Endothelial cell of umbilical vein (primary cell): ENCODE measurements around the gene DDX54. TPM values are rescaled to one million over a fixed set of nuclear protein-coding genes. Genes with fewer than 3 reads are reported as not detected.

Experiments
- BruUV-seq: library from RNA; stranded (reverse); fragments of 400-500 nt; replicated peaks from 2 replicates; lab custom pipeline; 2021; lab: Mats Ljungman, UMichigan
- CTCF ChIA-PET: fragments of 300-600, 350-600 bp; sonication (Branson Sonifier 250); formaldehyde crosslinking; loops from one replicate; lab custom pipeline; 2021; ENCODE audit warnings: antibody characterized with exemption, inconsistent platforms; lab: Charles Lee
- POLR2A ChIA-PET: fragments of 300-600, 350-600 bp; sonication (Branson Sonifier 250); formaldehyde crosslinking; loops from one replicate; lab custom pipeline; 2021; ENCODE audit warnings: antibody characterized with exemption, inconsistent platforms; lab: Charles Lee
- DNase-seq: peaks from one replicate; pipeline ENCODE4 v3.0.0-alpha.2; 2011; ENCODE audit warnings: low read depth, low spot score
- FAIRE-seq: peaks from 2 replicates; lab custom pipeline; 2011; peaks lifted over from hg19 to GRCh38; lab: Jason Lieb, UNC
- H2AFZ ChIP-seq: 2 replicates; pipeline ENCODE4 v1.6.0; 2012; ENCODE audit warnings: low read depth, low read length, control low read depth, inconsistent platforms
- H3K27ac ChIP-seq: 2 replicates; pipeline ENCODE4 v1.5.1; 2011; ENCODE audit warnings: low read depth, mild to moderate bottlenecking, control low read depth, low read length, moderate library complexity; ENCODE audit not compliant: insufficient read depth
- H3K27me3 ChIP-seq, 2 experiments: 2 replicates each; pipeline versions ENCODE4 v1.6.0 to v1.6.1; 2011; ENCODE audit warnings: low read length in 2 of 2, mixed read lengths in 1 of 2; ENCODE audit not compliant: control insufficient read depth in 2 of 2, insufficient read depth in 2 of 2
- H3K36me3 ChIP-seq, 2 experiments: 2 replicates in 1 of 2; 3 replicates in 1 of 2; pipeline ENCODE4 v1.5.1; 2011; ENCODE audit warnings: low read length in 2 of 2, mild to moderate bottlenecking in 1 of 2, moderate library complexity in 1 of 2; ENCODE audit not compliant: control insufficient read depth in 2 of 2, insufficient read depth in 2 of 2; ENCODE audit errors: extremely low read depth in 1 of 2
- H3K4me1 ChIP-seq: 3 replicates; pipeline ENCODE4 v1.5.1; 2011; ENCODE audit warnings: mild to moderate bottlenecking, low read length; ENCODE audit not compliant: control insufficient read depth, insufficient read depth; ENCODE audit errors: extremely low read depth
- H3K4me2 ChIP-seq: 2 replicates; pipeline ENCODE4 v1.6.1; 2011; ENCODE audit warnings: low read length, control low read depth, mixed read lengths; ENCODE audit not compliant: insufficient read depth
- H3K4me3 ChIP-seq, 3 experiments: fragments of 200-600 bp in 1 of 3; sonication (generic), shearing (Covaris generic) in 1 of 3; replicated peaks in 1 of 3; 2 replicates each; pipeline ENCODE4 v1.5.1; 2011 to 2016; ENCODE audit warnings: control low read depth in 3 of 3, low read length in 3 of 3, mild to moderate bottlenecking in 2 of 3, inconsistent platforms in 1 of 3, low read depth in 1 of 3, moderate library complexity in 1 of 3; ENCODE audit not compliant: insufficient read depth in 1 of 3
- H3K79me2 ChIP-seq: 2 replicates; pipeline ENCODE4 v1.6.0; 2012; ENCODE audit warnings: low read length, inconsistent platforms; ENCODE audit not compliant: control insufficient read depth, insufficient read depth
- H3K9ac ChIP-seq: replicated peaks from 2 replicates; pipeline ENCODE3; 2011; ENCODE audit warnings: low read length, control low read depth; ENCODE audit not compliant: insufficient read depth; ENCODE audit errors: extremely low read depth
- H3K9me1 ChIP-seq: replicated peaks from 3 replicates; pipeline ENCODE4 v1.6.0; 2011; ENCODE audit warnings: mild to moderate bottlenecking, low read length; ENCODE audit not compliant: control insufficient read depth, insufficient read depth; ENCODE audit errors: extremely low read depth
- H3K9me3 ChIP-seq: replicated peaks from 2 replicates; pipeline ENCODE4 v1.5.1; 2012; ENCODE audit warnings: low read length, inconsistent platforms; ENCODE audit not compliant: control insufficient read depth, insufficient read depth
- H4K20me1 ChIP-seq: replicated peaks from 2 replicates; pipeline ENCODE3; 2011; ENCODE audit warnings: mild to moderate bottlenecking, low read length; ENCODE audit not compliant: control insufficient read depth, insufficient read depth; ENCODE audit errors: extremely low read depth
- CTCF ChIP-seq, 2 donors: IDR thresholded peaks; 1 replicate in 1 of 2; 2 replicates in 1 of 2; pipeline ENCODE4 v1.5.1; 2011; ENCODE audit warnings: low read length in 2 of 2, mild to moderate bottlenecking in 2 of 2, moderate library complexity in 2 of 2, control low read depth in 1 of 2, inconsistent platforms in 1 of 2, low read depth in 1 of 2; ENCODE audit not compliant: insufficient read depth in 1 of 2; ENCODE audit errors: extremely low read depth in 1 of 2
- EZH2 ChIP-seq: IDR thresholded peaks from 2 replicates; pipeline ENCODE4 v1.6.1; 2012; ENCODE audit warnings: borderline replicate concordance, low read depth, mild to moderate bottlenecking, moderate library complexity, low read length, inconsistent platforms; ENCODE audit not compliant: severe bottlenecking
- FOS ChIP-seq: IDR thresholded peaks from 2 replicates; pipeline ENCODE4 v1.6.1; 2011; ENCODE audit warnings: mild to moderate bottlenecking, low read length, moderate library complexity, borderline replicate concordance; ENCODE audit not compliant: insufficient read depth
- GATA2 ChIP-seq: IDR thresholded peaks from 2 replicates; pipeline ENCODE4 v1.7.0; 2011; ENCODE audit warnings: low read depth, mild to moderate bottlenecking, moderate library complexity, mixed read lengths, low read length; ENCODE audit not compliant: insufficient read length, insufficient read depth
- JUN ChIP-seq: IDR thresholded peaks from 2 replicates; pipeline ENCODE4 v1.6.1; 2011; ENCODE audit warnings: borderline replicate concordance, low read depth; ENCODE audit not compliant: insufficient read length, insufficient read depth
- MAX ChIP-seq: IDR thresholded peaks from 2 replicates; pipeline ENCODE4 v1.6.1; 2011; ENCODE audit not compliant: insufficient read depth, insufficient read length
- MYC ChIP-seq: IDR thresholded peaks from one replicate; pipeline ENCODE4 v1.6.1; 2011; ENCODE audit warnings: mild to moderate bottlenecking, low read depth, low read length
- POLR2A ChIP-seq: IDR thresholded peaks from 2 replicates; pipeline ENCODE4 v1.6.1; 2012; ENCODE audit warnings: low read depth, mild to moderate bottlenecking, control low read depth, low read length
- POLR2AphosphoS5 ChIP-seq: IDR thresholded peaks from 2 replicates; pipeline ENCODE4 v1.6.1; 2012; ENCODE audit warnings: low read depth, mild to moderate bottlenecking, control low read depth, low read length, moderate library complexity; ENCODE audit not compliant: insufficient read depth
- dilution Hi-C: fragments of 300-500 bp; cut with MboI; formaldehyde crosslinking; loops from one replicate; pipeline ENCODE4 v1.15.0; 2019; ENCODE audit warnings: low sequenced_read_pairs; ENCODE audit not compliant: extremely low pct_ligation_motif_present
- intact Hi-C: fragments of 100-400 bp; cut with micrococcal nuclease; formaldehyde crosslinking; loops from one replicate; pipeline ENCODE4 v1.10.0; 2022
- polyA plus RNA-seq, 4 experiments: library from polyadenylated mRNA; depleted of rRNA in 3 of 4; stranded (reverse) in 3 of 4; unstranded in 1 of 4; fragments of >200 nt; gene quantifications; 2 replicates each; pipeline versions ENCODE4 v1.2.1 to v1.2.3, GENCODE V29; 2011 to 2012; ENCODE audit warnings: missing spikeins in 1 of 4
- total RNA-seq: library from RNA; stranded (reverse); gene quantifications from 2 replicates; pipeline ENCODE4 v1.2.3, GENCODE V29; 2021

The DDX54 gene
- total and polyA plus RNA-seq, 2 donors (not counting 3 experiments of a cell fraction or from before 2014, with no cell fraction given): 54.1 to 90.0 TPM

- Histone ChIP-seq H3K79me2 (peaks cover 10% of the 10 kb centered on the region), H2AFZ (no peak overlapping the region), H3K9ac (no peak overlapping the region), H3K4me3 (no peak overlapping the region), H4K20me1 (no peaks in the 10 kb centered on the region), H3K9me3 (no peaks in the 10 kb centered on the region), H3K9me1 (no peaks in the 10 kb centered on the region), H3K27ac (no peak overlapping the region), H3K36me3 (peaks cover 0 to 12% of the 10 kb centered on the region in 2 experiments), H3K4me2 (no peak overlapping the region), H3K27me3 (no peaks in the 10 kb centered on the region), H3K4me1 (peaks cover 30% of the 10 kb centered on the region)
- CTCF ChIA-PET: interaction anchor here (1.9 kb wide), 1 partner anchor 17 kb away, joined by 5 read pairs; no protein-coding TSS in a partner anchor
- intact Hi-C loops: no loop called here
- POLR2A ChIA-PET: no interaction called here
- TF ChIP-seq MYC (no peak), FOS (no peak), GATA2 (no peak), JUN (no peak), MAX (no peak), POLR2A (no peak), EZH2 (no peak), CTCF (IDR thresholded peaks at IDR 0.05; ENCODE audit: extremely low read depth in 1 of 2, insufficient read depth in 1 of 2, low read depth in 1 of 2, low read length in 2 of 2) (no peak), POLR2AphosphoS5 (no peak)
- BruUV-seq: no TSS peak
- no peak for FAIRE-seq
- dilution Hi-C loops: no loop called here
- no peak for DNase-seq
Measured at GRCh38 chr12:113191227-113191626, 5.9 kb upstream of the DDX54 start.
